Measurements from ENCODE around the gene CDH4. TPM values are rescaled to one million over a fixed set of nuclear protein-coding genes. Genes with fewer than 3 reads are reported as not detected.

CDH4 gene
- total and polyA plus RNA-seq, 9 of the 15 experiments (the other 6 are each of a cell fraction or from before 2014, with no cell fraction given): 0.04 TPM; not detected in 8

- TF ChIP-seq MAFG (tag; conservative IDR thresholded peaks at IDR 0.05): no peak
- no peak for TF ChIP-seq SNAPC5 (CRISPR knock-in tag; IDR thresholded peaks at IDR 0.05)
- no peak for TF ChIP-seq ZBED1 (IDR thresholded peaks at IDR 0.05)
- TF ChIP-seq RBFOX2 (IDR thresholded peaks at IDR 0.05; ENCODE audit: low read depth, low read length): no peak
- TF ChIP-seq HMG20A (CRISPR knock-in tag; conservative IDR thresholded peaks at IDR 0.05): no peak
- no peak for TF ChIP-seq BCLAF1 (IDR thresholded peaks at IDR 0.05; ENCODE audit: borderline replicate concordance in 1 of 2, control insufficient read depth in 1 of 2, low read depth in 2 of 2, low read length in 1 of 2)
- no peak for TF ChIP-seq ZC3H11A (IDR thresholded peaks at IDR 0.05; ENCODE audit: low read depth, low read length)
Measured at GRCh38 chr20:61324906-61325305, 72.8 kb downstream of the CDH4 start (continued).

GRCh38 chr20:61325718-61326117 is 73.7 kb downstream of the CDH4 start:
- H2AFZ ChIP-seq (ENCODE audit: low read depth, low read length): no peak overlapping the region
- no peaks in the 10 kb centered on the region for H3K79me2 ChIP-seq (ENCODE audit: control insufficient read depth, insufficient read depth, low read length)
- no peaks in the 10 kb centered on the region for H3K9me3 ChIP-seq (replicated peaks; ENCODE audit: control insufficient read depth, insufficient read depth, low read depth, low read length)
- no peak overlapping the region for H3K9ac ChIP-seq (ENCODE audit: insufficient read depth in 1 of 2, low read depth in 2 of 2, low read length in 2 of 2)
- ChIA-PET CTCF (ENCODE audit: low intra/inter-chr PET ratio) (no interaction called here), POLR2A (no interaction called here)
- no peaks in the 10 kb centered on the region for H3K36me3 ChIP-seq (ENCODE audit: control insufficient read depth, insufficient read depth, low read length)
- no peak for FAIRE-seq
- no peak for ATAC-seq
- no peak overlapping the region for H3K4me3 ChIP-seq
- peaks cover 0 to 4% of the 10 kb centered on the region in 2 experiments; a peak in 1 of 5 replicates for H3K4me1 ChIP-seq (replicated peaks in 1 of 2; ENCODE audit: control insufficient read depth in 2 of 2, insufficient read depth in 2 of 2, low read length in 2 of 2)
- no peak for DNase-seq (ENCODE audit: extremely low read depth in 1 of 4, low spot score in 3 of 4)
- in situ Hi-C loops (cut with MboI) (no loop called here), intact Hi-C loops (cut with micrococcal nuclease) (no loop called here)
- peaks cover 4 to 8% of the 10 kb centered on the region in 2 experiments; a peak in 3 of 5 replicates for H3K27me3 ChIP-seq (ENCODE audit: control insufficient read depth in 2 of 2, insufficient read depth in 2 of 2, low read length in 2 of 2)
- H3K9me1 ChIP-seq (ENCODE audit: control insufficient read depth, insufficient read depth, low read length): no peaks in the 10 kb centered on the region
- no peak overlapping the region for H3K4me2 ChIP-seq (ENCODE audit: insufficient read depth, low read length)
- BruUV-seq (replicated peaks): no TSS peak
- no peak overlapping the region for H3K27ac ChIP-seq (ENCODE audit: extremely low read depth, low read depth, low read length)
- peaks cover 8% of the 10 kb centered on the region; the same call in 1 of the 2 replicates for H4K20me1 ChIP-seq (replicated peaks; ENCODE audit: control insufficient read depth, insufficient read depth, low read length)
- 0% methylated on average over 9 of the region's 10 CpGs for WGBS (ENCODE audit: insufficient coverage, low coverage, missing lambda C conversion rate)
- TF ChIP-seq ZNF277 (CRISPR knock-in tag; IDR thresholded peaks at IDR 0.05; ENCODE audit: borderline replicate concordance) (no peak), ARID2 (IDR thresholded peaks at IDR 0.05) (no peak), THRAP3 (IDR thresholded peaks at IDR 0.05; ENCODE audit: borderline replicate concordance) (no peak), PHF21A (IDR thresholded peaks at IDR 0.05; ENCODE audit: borderline replicate concordance, low read depth) (no peak), CAMTA2 (CRISPR knock-in tag; conservative IDR thresholded peaks at IDR 0.05) (no peak), THRA (IDR thresholded peaks at IDR 0.05) (no peak), ETV5 (CRISPR knock-in tag; IDR thresholded peaks at IDR 0.05; ENCODE audit: low read depth) (no peak), TFAP4 (CRISPR knock-in tag; IDR thresholded peaks at IDR 0.05; ENCODE audit: borderline replicate concordance) (no peak)
